ENCODE data around the gene RPS26.

RPS26 gene

DNA sequence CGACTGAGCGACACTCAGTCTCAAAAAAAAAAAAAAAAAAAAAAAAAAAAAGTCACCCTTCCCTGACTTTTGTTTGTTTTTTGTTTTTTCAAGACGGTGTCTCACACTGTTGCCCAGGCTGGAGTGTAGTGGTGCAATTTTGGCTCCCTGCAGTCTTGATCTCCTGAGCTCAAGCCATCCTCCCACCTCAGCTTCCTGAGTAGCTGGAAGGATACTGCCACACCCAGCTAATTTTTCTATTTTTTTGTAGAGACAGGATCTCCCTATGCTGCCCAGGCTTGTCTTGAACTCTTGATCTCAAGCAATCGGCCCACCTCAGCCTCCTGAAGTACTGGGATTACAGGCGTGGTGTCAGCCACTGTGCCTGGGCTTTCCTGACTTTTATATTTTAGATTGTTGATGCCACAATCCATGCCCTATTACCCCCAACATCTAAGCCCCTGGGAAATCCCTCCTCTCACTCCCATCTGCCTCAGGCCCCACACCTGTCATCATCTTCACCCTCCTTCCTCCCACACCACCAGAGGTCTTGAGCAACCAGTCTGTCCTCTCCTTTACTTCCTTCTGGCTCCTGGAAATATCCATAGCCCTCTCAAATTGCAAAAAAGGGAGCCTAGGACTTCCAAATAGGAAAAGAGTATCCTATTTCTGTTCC, 13.1 kb upstream of the RPS26 start:
- no peaks in the 10 kb centered on the region for H3K4me1 ChIP-seq (ENCODE audit: insufficient read depth, low read length, severe bottlenecking)
- H3K4me3 ChIP-seq (ENCODE audit: low read depth, low read length, poor library complexity, severe bottlenecking): no peak overlapping the region
- TF ChIP-seq, protein P1, sequence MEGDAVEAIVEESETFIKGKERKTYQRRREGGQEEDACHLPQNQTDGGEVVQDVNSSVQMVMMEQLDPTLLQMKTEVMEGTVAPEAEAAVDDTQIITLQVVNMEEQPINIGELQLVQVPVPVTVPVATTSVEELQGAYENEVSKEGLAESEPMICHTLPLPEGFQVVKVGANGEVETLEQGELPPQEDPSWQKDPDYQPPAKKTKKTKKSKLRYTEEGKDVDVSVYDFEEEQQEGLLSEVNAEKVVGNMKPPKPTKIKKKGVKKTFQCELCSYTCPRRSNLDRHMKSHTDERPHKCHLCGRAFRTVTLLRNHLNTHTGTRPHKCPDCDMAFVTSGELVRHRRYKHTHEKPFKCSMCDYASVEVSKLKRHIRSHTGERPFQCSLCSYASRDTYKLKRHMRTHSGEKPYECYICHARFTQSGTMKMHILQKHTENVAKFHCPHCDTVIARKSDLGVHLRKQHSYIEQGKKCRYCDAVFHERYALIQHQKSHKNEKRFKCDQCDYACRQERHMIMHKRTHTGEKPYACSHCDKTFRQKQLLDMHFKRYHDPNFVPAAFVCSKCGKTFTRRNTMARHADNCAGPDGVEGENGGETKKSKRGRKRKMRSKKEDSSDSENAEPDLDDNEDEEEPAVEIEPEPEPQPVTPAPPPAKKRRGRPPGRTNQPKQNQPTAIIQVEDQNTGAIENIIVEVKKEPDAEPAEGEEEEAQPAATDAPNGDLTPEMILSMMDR (IDR thresholded peaks at IDR 0.05; ENCODE audit: low read length): no peak
- no peak for TF ChIP-seq EZH2 (IDR thresholded peaks at IDR 0.05; ENCODE audit: borderline replicate concordance, low read length)
- H3K9me2 ChIP-seq (ENCODE audit: low read depth, low read length): no peaks in the 10 kb centered on the region
- no peak overlapping the region for H2AFZ ChIP-seq (ENCODE audit: low read length)
- H3K27me3 ChIP-seq (ENCODE audit: insufficient read depth, low read length): no peaks in the 10 kb centered on the region
- H3K79me2 ChIP-seq (ENCODE audit: insufficient read depth, low read length): no peaks in the 10 kb centered on the region
- no peak overlapping the region for H3K9ac ChIP-seq (ENCODE audit: low read length)
- H3K4me2 ChIP-seq (ENCODE audit: low read length): no peak overlapping the region
- no peak overlapping the region for H3K27ac ChIP-seq (ENCODE audit: low read depth, low read length, poor library complexity, severe bottlenecking)
- no peaks in the 10 kb centered on the region for H3F3A ChIP-seq (ENCODE audit: insufficient read depth, low read length)
- H3K9me3 ChIP-seq (ENCODE audit: low read length): no peaks in the 10 kb centered on the region
- H3K36me3 ChIP-seq (ENCODE audit: insufficient read depth, low read length): no peaks in the 10 kb centered on the region
- H4K20me1 ChIP-seq (ENCODE audit: insufficient read depth, low read length): no peaks in the 10 kb centered on the region

DNA sequence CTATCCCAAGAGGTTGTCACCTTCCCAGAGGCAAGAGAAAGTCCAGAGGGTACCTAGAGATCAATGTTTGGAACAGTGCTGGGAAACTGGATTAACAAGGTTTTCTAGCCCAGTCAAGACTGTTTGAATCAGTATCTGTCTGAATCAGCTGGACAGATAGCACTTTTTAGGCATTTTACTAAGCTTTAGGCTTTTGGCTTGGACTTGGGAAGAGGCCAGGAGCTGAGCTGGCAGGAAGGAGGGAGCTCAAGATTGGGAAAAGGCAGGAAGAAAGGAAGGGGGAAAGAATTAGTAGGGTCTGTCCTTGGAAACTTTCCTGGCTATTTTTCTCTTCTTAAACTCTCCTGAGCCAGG, 12.6 kb upstream of the RPS26 start:
- no peak overlapping the region for H3K27ac ChIP-seq (ENCODE audit: low read depth, low read length, poor library complexity, severe bottlenecking)
- no peaks in the 10 kb centered on the region for H3K36me3 ChIP-seq (ENCODE audit: insufficient read depth, low read length)
- no peak overlapping the region for H3K9ac ChIP-seq (ENCODE audit: low read length)
- H3F3A ChIP-seq (ENCODE audit: insufficient read depth, low read length): no peaks in the 10 kb centered on the region
- no peaks in the 10 kb centered on the region for H3K4me1 ChIP-seq (ENCODE audit: insufficient read depth, low read length, severe bottlenecking)
- no peaks in the 10 kb centered on the region for H3K27me3 ChIP-seq (ENCODE audit: insufficient read depth, low read length)
- H4K20me1 ChIP-seq (ENCODE audit: insufficient read depth, low read length): no peaks in the 10 kb centered on the region
- no peaks in the 10 kb centered on the region for H3K9me2 ChIP-seq (ENCODE audit: low read depth, low read length)
- no peak overlapping the region for H3K4me2 ChIP-seq (ENCODE audit: low read length)
- H3K4me3 ChIP-seq (ENCODE audit: low read depth, low read length, poor library complexity, severe bottlenecking): no peak overlapping the region
- no peak overlapping the region for H2AFZ ChIP-seq (ENCODE audit: low read length)
- no peaks in the 10 kb centered on the region for H3K79me2 ChIP-seq (ENCODE audit: insufficient read depth, low read length)
- H3K9me3 ChIP-seq (ENCODE audit: low read length): no peaks in the 10 kb centered on the region
- TF ChIP-seq EZH2 (IDR thresholded peaks at IDR 0.05; ENCODE audit: borderline replicate concordance, low read length): no peak
- TF ChIP-seq, protein P1 (IDR thresholded peaks at IDR 0.05; ENCODE audit: low read length): no peak

DNA sequence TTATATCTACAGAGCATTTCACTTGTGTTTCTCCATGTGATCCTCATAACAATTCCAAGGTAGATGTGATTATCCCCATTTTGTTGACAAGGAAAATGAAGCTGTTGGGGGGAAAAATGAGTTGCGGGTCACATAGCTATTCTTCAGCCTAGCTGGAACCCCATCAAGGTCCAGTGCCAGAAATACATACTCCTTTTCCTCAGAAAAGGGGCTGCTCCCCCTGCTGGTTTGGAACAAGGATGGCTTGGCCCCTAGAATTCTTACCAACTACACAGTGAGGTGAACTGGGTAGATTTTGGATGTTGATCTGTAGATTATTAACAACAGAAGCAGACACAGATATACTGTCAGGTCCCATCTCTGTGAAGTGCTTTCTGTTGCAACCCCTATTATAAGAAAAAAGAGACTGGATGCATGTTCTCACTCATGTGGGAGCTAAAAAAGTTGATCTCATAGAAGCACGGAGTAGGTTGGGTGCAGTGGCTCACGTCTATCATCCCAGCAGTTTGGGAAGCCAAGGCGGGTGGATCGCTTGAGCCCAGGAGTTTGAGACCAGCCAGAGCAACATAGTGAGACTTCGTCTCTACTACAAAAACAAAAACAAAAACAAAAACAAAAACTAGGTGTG, 11.9 kb upstream of the RPS26 start:
- TF ChIP-seq, protein P1 (IDR thresholded peaks at IDR 0.05; ENCODE audit: low read length): peak; percentile 69
- no peak for TF ChIP-seq EZH2 (IDR thresholded peaks at IDR 0.05; ENCODE audit: borderline replicate concordance, low read length)
- Histone ChIP-seq H3K9me3 (ENCODE audit: low read length) (no peaks in the 10 kb centered on the region), H2AFZ (ENCODE audit: low read length) (no peak overlapping the region), H3K27me3 (ENCODE audit: insufficient read depth, low read length) (no peaks in the 10 kb centered on the region), H3K9me2 (ENCODE audit: low read depth, low read length) (no peaks in the 10 kb centered on the region), H3K27ac (ENCODE audit: low read depth, low read length, poor library complexity, severe bottlenecking) (no peak overlapping the region), H3K4me2 (ENCODE audit: low read length) (no peak overlapping the region), H3F3A (ENCODE audit: insufficient read depth, low read length) (no peaks in the 10 kb centered on the region), H3K36me3 (ENCODE audit: insufficient read depth, low read length) (no peaks in the 10 kb centered on the region), H3K4me1 (ENCODE audit: insufficient read depth, low read length, severe bottlenecking) (no peaks in the 10 kb centered on the region), H3K4me3 (ENCODE audit: low read depth, low read length, poor library complexity, severe bottlenecking) (no peak overlapping the region), H3K79me2 (ENCODE audit: insufficient read depth, low read length) (no peaks in the 10 kb centered on the region), H4K20me1 (ENCODE audit: insufficient read depth, low read length) (no peaks in the 10 kb centered on the region), H3K9ac (ENCODE audit: low read length) (no peak overlapping the region)

Data from OCI-LY1 (cell line).